ENCODE results near the gene WDR54. TPM values are rescaled to one million over a fixed set of nuclear protein-coding genes. Genes with fewer than 3 reads are reported as not detected.

The WDR54 gene
- total RNA-seq, 1 experiment from 2014 or later, result 54.9 TPM

DNA sequence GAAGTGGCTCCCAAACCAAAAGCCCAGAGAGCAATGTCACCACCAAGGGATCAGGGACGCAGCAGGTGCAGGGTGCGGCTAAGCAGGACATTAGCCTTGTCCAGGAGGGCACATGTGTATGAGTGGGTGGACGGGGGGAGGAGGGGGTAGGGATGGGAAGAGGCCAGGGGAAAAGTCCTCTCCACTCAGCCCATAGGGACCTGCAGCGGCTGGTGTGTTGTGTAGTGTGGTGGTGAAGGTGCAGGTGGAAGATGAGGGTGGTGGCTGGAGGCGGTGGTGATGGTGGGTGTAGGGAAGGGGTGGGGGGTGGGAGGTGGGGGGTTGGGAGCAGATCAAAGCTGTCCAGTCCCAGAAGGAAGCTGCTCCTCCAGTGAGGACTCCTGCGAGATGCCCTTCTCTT lies 3.8 kb upstream of the WDR54 start:
- BruUV-seq (replicated peaks), result no TSS peak
- RAD21 ChIA-PET (ENCODE audit: low non-redundant PET in 1 of 2, low total read pairs in 2 of 2, uncharacterized antibody in 2 of 2, unreplicated experiment in 2 of 2), result no interaction called here
- POLR2A ChIA-PET, result no interaction called here

GRCh38 chr2:74418312-74418711 lies 3.2 kb upstream of the WDR54 start:
- Histone ChIP-seq H3K4me1 (ENCODE audit: control insufficient read depth in 1 of 2, insufficient read depth in 2 of 2, low read length in 2 of 2) (peaks cover 0 to 21% of the 10 kb centered on the region in 2 experiments; a peak in 3 of 4 replicates), H3K27me3 (ENCODE audit: insufficient read depth, low read length) (no peaks in the 10 kb centered on the region), H3K27ac (ENCODE audit: low read depth, low read length) (no peak overlapping the region), H4K20me1 (ENCODE audit: insufficient read depth) (no peaks in the 10 kb centered on the region), H3K36me3 (ENCODE audit: control insufficient read depth in 1 of 2, insufficient read depth in 2 of 2, low read length in 2 of 2) (no peaks in the 10 kb centered on the region), H3K9me2 (ENCODE audit: insufficient read depth) (no peaks in the 10 kb centered on the region), H3K4me2 (ENCODE audit: low read length) (no peak overlapping the region), H3K4me3 (replicated peaks in 1 of 2; ENCODE audit: low read depth in 1 of 2, low read length in 2 of 2) (no peak overlapping the region), H3K9me3 (ENCODE audit: control insufficient read depth in 1 of 2, insufficient read depth in 1 of 2, low read depth in 1 of 2, low read length in 2 of 2) (no peaks in the 10 kb centered on the region), H2AFZ (ENCODE audit: low read depth, low read length, poor library complexity, severe bottlenecking) (no peak overlapping the region), H3K79me2 (ENCODE audit: insufficient read depth, low read length) (no peaks in the 10 kb centered on the region), H3K9ac (ENCODE audit: low read length) (no peak overlapping the region)
- TF ChIP-seq ZFX (IDR thresholded peaks at IDR 0.05), result no peak
- TF ChIP-seq ZNF274 (IDR thresholded peaks at IDR 0.05; ENCODE audit: low read depth, low read length), result no peak
- no peak for TF ChIP-seq SRF (IDR thresholded peaks at IDR 0.05; ENCODE audit: low read depth)
- TF ChIP-seq CTCF (IDR thresholded peaks at IDR 0.05 in 2 of 3, conservative IDR thresholded peaks at IDR 0.05 in 1 of 3; ENCODE audit: borderline replicate concordance in 1 of 3, insufficient read depth in 1 of 3, low read depth in 2 of 3, low read length in 2 of 3), result no peak
- CTCF ChIA-PET, result no interaction called here
- RAD21 ChIA-PET (ENCODE audit: low non-redundant PET in 1 of 2, low total read pairs in 2 of 2, uncharacterized antibody in 2 of 2, unreplicated experiment in 2 of 2), result no interaction called here
- no TSS peak for BruUV-seq (replicated peaks)
- POLR2A ChIA-PET, result no interaction called here
- ATAC-seq, result no peak
- DNase-seq (ENCODE audit: low read depth, low spot score), result no peak
- intact Hi-C loops (cut with micrococcal nuclease), result no loop called here

More for the DNA sequence above, 3.8 kb upstream of the WDR54 start:
- Histone ChIP-seq H3K9ac (ENCODE audit: low read length) (no peak overlapping the region), H3K9me3 (ENCODE audit: control insufficient read depth in 1 of 2, insufficient read depth in 1 of 2, low read depth in 1 of 2, low read length in 2 of 2) (no peaks in the 10 kb centered on the region), H3K9me2 (ENCODE audit: insufficient read depth) (no peaks in the 10 kb centered on the region), H3K79me2 (ENCODE audit: insufficient read depth, low read length) (no peaks in the 10 kb centered on the region), H2AFZ (ENCODE audit: low read depth, low read length, poor library complexity, severe bottlenecking) (no peak overlapping the region), H3K27me3 (ENCODE audit: insufficient read depth, low read length) (no peaks in the 10 kb centered on the region), H3K4me1 (ENCODE audit: control insufficient read depth in 1 of 2, insufficient read depth in 2 of 2, low read length in 2 of 2) (peaks cover 0 to 21% of the 10 kb centered on the region in 2 experiments; a peak in 3 of 4 replicates), H3K27ac (ENCODE audit: low read depth, low read length) (no peak overlapping the region), H3K36me3 (ENCODE audit: control insufficient read depth in 1 of 2, insufficient read depth in 2 of 2, low read length in 2 of 2) (no peaks in the 10 kb centered on the region), H3K4me2 (ENCODE audit: low read length) (no peak overlapping the region), H3K4me3 (replicated peaks in 1 of 2; ENCODE audit: low read depth in 1 of 2, low read length in 2 of 2) (no peak overlapping the region), H4K20me1 (ENCODE audit: insufficient read depth) (no peaks in the 10 kb centered on the region)
- intact Hi-C loops (cut with micrococcal nuclease), result no loop called here
- CTCF ChIA-PET, result no interaction called here
- ATAC-seq (no peak), DNase-seq (ENCODE audit: low read depth, low spot score) (no peak)
- TF ChIP-seq EGR1 (IDR thresholded peaks at IDR 0.05; ENCODE audit: low read depth), result no peak
- no peak for TF ChIP-seq CBX3 (IDR thresholded peaks at IDR 0.05; ENCODE audit: low read depth)
- no peak for TF ChIP-seq CEBPB (IDR thresholded peaks at IDR 0.05; ENCODE audit: low read depth)
- TF ChIP-seq RAD21 (IDR thresholded peaks at IDR 0.05; ENCODE audit: low read depth), result no peak
- TF ChIP-seq ATF3 (IDR thresholded peaks at IDR 0.05), result no peak

All from HCT116 (cell line).